Neural cell (in vitro differentiated cells): ENCODE measurements around the gene P4HTM. TPM values are rescaled to one million over a fixed set of nuclear protein-coding genes. Genes with fewer than 3 reads are reported as not detected.

Experiments used
- H2AFZ ChIP-seq: fragments of 200-600, 300-800 bp; sonication (generic), shearing (Covaris generic); 2 replicates; pipeline ENCODE4 v1.6.0; 2014; ENCODE audit warnings: low read depth, mild to moderate bottlenecking, antibody characterized with exemption, low read length, moderate library complexity
- H3F3A ChIP-seq: fragments of 200-600 bp; shearing (Covaris generic); 2 replicates; pipeline ENCODE4 v1.6.1; 2016; ENCODE audit warnings: mild to moderate bottlenecking, moderate library complexity, mixed read lengths, antibody characterized with exemption, low read length; ENCODE audit not compliant: insufficient read depth, poor library complexity, severe bottlenecking
- H3K27ac ChIP-seq: fragments of 200-600, 300-800 bp; sonication (generic), shearing (Covaris generic); 2 replicates; pipeline ENCODE4 v1.5.1; 2014; ENCODE audit warnings: mild to moderate bottlenecking, low read length, moderate library complexity
- H3K27me3 ChIP-seq: fragments of 300-800, 200-600 bp; sonication (generic), shearing (Covaris generic); 2 replicates; pipeline ENCODE4 v1.6.0; 2014; ENCODE audit warnings: mild to moderate bottlenecking, low read depth, low read length, moderate library complexity; ENCODE audit not compliant: insufficient read depth
- H3K36me3 ChIP-seq: fragments of 300-800, 200-600 bp; sonication (generic), shearing (Covaris generic); 2 replicates; pipeline ENCODE4 v1.5.1; 2014; ENCODE audit warnings: mild to moderate bottlenecking, antibody characterized with exemption, low read length, moderate library complexity; ENCODE audit not compliant: insufficient read depth
- H3K4me2 ChIP-seq: fragments of 300-800, 200-600 bp; sonication (generic), shearing (Covaris generic); 2 replicates; pipeline ENCODE4 v1.6.0; 2014; ENCODE audit warnings: mild to moderate bottlenecking, low read length
- H3K4me3 ChIP-seq: fragments of 300-800, 200-600 bp; sonication (generic), shearing (Covaris generic); 2 replicates; pipeline ENCODE4 v1.5.1; 2014; ENCODE audit warnings: mild to moderate bottlenecking, low read length, moderate library complexity
- H3K79me2 ChIP-seq: fragments of 200-600 bp; shearing (Covaris generic); replicated peaks from 2 replicates; pipeline ENCODE4 v1.6.0; 2014; ENCODE audit warnings: mild to moderate bottlenecking, low read length, moderate library complexity; ENCODE audit not compliant: insufficient read depth
- H3K9ac ChIP-seq: fragments of 300-800, 200-600 bp; sonication (generic), shearing (Covaris generic); 2 replicates; pipeline ENCODE4 v1.6.1; 2016; ENCODE audit warnings: mild to moderate bottlenecking, low read length, mixed read lengths
- H3K9me2 ChIP-seq: fragments of 200-600 bp; shearing (Covaris generic); 2 replicates; pipeline ENCODE4 v1.6.1; 2016; ENCODE audit warnings: mild to moderate bottlenecking, low read length, mixed read lengths; ENCODE audit not compliant: insufficient read depth
- H3K9me3 ChIP-seq: fragments of 200-600, 300-800 bp; sonication (generic), shearing (Covaris generic); 2 replicates; pipeline ENCODE4 v1.6.1; 2016; ENCODE audit warnings: mild to moderate bottlenecking, mixed run types, low read length, moderate library complexity, mixed read lengths
- H4K20me1 ChIP-seq: fragments of 200-600 bp; shearing (Covaris generic); 2 replicates; pipeline ENCODE4 v1.6.1; 2016; ENCODE audit warnings: mild to moderate bottlenecking, mixed run types; ENCODE audit not compliant: insufficient read depth
- EP300 ChIP-seq: fragments of 450-650 bp; conservative IDR thresholded peaks from 2 replicates; pipeline ENCODE4 v1.6.1; 2014; ENCODE audit warnings: antibody characterized with exemption, mild to moderate bottlenecking, moderate library complexity; ENCODE audit not compliant: poor library complexity, severe bottlenecking
- EZH2 ChIP-seq: fragments of 200-600, 300-800 bp; shearing (Covaris generic), sonication (generic); IDR thresholded peaks from 2 replicates; pipeline ENCODE4 v1.6.1; 2014; ENCODE audit warnings: antibody characterized with exemption, low read length, borderline replicate concordance, mild to moderate bottlenecking; ENCODE audit not compliant: insufficient read depth, poor library complexity, severe bottlenecking
- MXI1 ChIP-seq: fragments of 450-650 bp; conservative IDR thresholded peaks from 2 replicates; pipeline ENCODE4 v1.6.1; 2014; ENCODE audit warnings: antibody characterized with exemption, mild to moderate bottlenecking; ENCODE audit not compliant: poor library complexity, severe bottlenecking
- POLR2AphosphoS5 ChIP-seq: IDR thresholded peaks from 2 replicates; pipeline ENCODE4 v1.6.1; 2012
- RAD21 ChIP-seq: fragments of 450-650 bp; conservative IDR thresholded peaks from 2 replicates; pipeline ENCODE4 v1.6.1; 2014; ENCODE audit warnings: antibody characterized with exemption, mild to moderate bottlenecking, moderate library complexity
- REST ChIP-seq: IDR thresholded peaks from 2 replicates; pipeline ENCODE4 v1.6.1; 2012; ENCODE audit warnings: borderline replicate concordance
- SMC3 ChIP-seq: fragments of 450-650 bp; conservative IDR thresholded peaks from 2 replicates; pipeline ENCODE4 v1.6.1; 2014; ENCODE audit warnings: antibody characterized with exemption, mild to moderate bottlenecking, moderate library complexity; ENCODE audit not compliant: poor library complexity
- TAF1 ChIP-seq: IDR thresholded peaks from 2 replicates; pipeline ENCODE4 v1.6.1; 2012; ENCODE audit warnings: low read depth
- polyA plus RNA-seq: library from polyadenylated mRNA; depleted of rRNA; stranded (reverse); fragments of >200 nt; gene quantifications from 2 replicates; pipeline ENCODE4 v1.2.3, GENCODE V29; 2014
- TF ChIP-seq, protein P1 (sequence below): fragments of 450-650 bp; IDR thresholded peaks from 2 replicates; pipeline ENCODE4 v1.5.1; 2014; ENCODE audit warnings: antibody characterized with exemption, mild to moderate bottlenecking, moderate library complexity; ENCODE audit not compliant: poor library complexity, severe bottlenecking

P4HTM gene
- polyA plus RNA-seq, 1 donor from 2014 or later = 97.3 TPM

DNA sequence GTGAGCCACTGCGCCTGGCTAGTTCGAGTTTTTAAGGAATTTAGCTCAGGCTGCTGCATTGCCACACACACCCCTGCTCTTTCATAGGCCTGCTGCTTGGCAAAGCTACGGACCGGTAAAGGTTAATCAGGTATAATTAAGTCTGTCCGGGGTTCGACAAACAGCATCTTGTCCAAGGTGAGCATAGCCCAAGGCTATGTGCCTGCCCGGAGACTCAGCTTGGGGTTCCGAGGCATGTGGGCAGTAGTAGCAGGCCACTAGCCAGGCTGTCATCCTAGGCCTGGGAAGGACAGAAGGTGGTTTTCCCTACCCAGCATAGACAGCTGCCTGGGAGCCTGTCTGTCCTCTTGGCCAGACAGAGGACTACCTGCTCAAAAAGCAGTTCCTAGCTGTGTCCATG, 6.6 kb downstream of the P4HTM start:
- Histone ChIP-seq H3K27me3 (no peaks in the 10 kb centered on the region), H3K9me2 (no peaks in the 10 kb centered on the region), H3K27ac (no peak overlapping the region), H3K9ac (no peak overlapping the region), H4K20me1 (no peaks in the 10 kb centered on the region), H3K36me3 (no peaks in the 10 kb centered on the region), H3K4me3 (no peak overlapping the region), H3K4me2 (no peak overlapping the region), H3F3A (no peaks in the 10 kb centered on the region), H2AFZ (no peak overlapping the region), H3K79me2 (peaks cover 6% of the 10 kb centered on the region), H3K9me3 (no peaks in the 10 kb centered on the region)
- TF ChIP-seq EP300 (no peak), SMC3 (no peak), MXI1 (no peak), TAF1 (no peak), REST (no peak), EZH2 (no peak), POLR2AphosphoS5 (no peak), RAD21 (no peak)
- TF ChIP-seq, protein P1, sequence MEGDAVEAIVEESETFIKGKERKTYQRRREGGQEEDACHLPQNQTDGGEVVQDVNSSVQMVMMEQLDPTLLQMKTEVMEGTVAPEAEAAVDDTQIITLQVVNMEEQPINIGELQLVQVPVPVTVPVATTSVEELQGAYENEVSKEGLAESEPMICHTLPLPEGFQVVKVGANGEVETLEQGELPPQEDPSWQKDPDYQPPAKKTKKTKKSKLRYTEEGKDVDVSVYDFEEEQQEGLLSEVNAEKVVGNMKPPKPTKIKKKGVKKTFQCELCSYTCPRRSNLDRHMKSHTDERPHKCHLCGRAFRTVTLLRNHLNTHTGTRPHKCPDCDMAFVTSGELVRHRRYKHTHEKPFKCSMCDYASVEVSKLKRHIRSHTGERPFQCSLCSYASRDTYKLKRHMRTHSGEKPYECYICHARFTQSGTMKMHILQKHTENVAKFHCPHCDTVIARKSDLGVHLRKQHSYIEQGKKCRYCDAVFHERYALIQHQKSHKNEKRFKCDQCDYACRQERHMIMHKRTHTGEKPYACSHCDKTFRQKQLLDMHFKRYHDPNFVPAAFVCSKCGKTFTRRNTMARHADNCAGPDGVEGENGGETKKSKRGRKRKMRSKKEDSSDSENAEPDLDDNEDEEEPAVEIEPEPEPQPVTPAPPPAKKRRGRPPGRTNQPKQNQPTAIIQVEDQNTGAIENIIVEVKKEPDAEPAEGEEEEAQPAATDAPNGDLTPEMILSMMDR = no peak

DNA sequence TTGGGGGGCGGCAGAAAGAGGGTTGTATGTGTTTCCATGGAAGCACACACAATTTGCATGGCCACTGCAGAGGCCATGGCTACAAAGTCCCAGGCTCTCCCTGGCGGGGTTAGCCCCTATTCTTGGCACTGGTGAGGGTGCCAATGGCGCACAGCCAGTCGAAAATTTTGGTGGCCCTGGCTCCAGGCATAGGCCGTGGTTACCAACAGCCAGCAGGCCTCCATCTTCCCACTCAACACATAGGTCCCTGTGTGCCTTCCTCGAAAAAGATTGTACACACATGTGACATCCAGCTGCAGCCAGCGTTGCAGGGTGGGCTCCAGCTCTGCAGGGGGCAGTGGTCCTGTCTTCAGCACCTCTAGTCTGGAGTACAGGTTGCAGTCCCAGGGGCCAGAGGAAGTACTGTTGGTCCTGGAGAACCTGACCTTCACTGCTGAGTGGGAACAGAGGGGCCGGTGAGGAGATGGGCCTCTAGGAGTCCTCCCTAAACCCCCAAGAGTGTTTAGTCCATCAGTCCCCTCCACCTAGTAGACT, 7.1 kb downstream of the P4HTM start:
- Histone ChIP-seq H3K4me3 (no peak overlapping the region), H4K20me1 (no peaks in the 10 kb centered on the region), H3K79me2 (peaks cover under 1% of the 10 kb centered on the region), H3K27ac (peak overlapping the region; percentile 80), H3K9ac (peak overlapping the region; percentile 46), H3K36me3 (no peaks in the 10 kb centered on the region), H3K9me2 (no peaks in the 10 kb centered on the region), H3K9me3 (no peaks in the 10 kb centered on the region), H3K4me2 (no peak overlapping the region), H3K27me3 (no peaks in the 10 kb centered on the region), H3F3A (no peaks in the 10 kb centered on the region), H2AFZ (no peak overlapping the region)
- TF ChIP-seq REST (no peak), RAD21 (no peak)
- TF ChIP-seq, protein P1 = peak; percentile 19
